HL-60/S4 treated with phorbol 12-myristate 13-acetate at 8.2 ng/mL for 4 days and 3 days (cell line): ENCODE results near the gene NHLH1.

Source experiments
- in situ Hi-C: fragments of 300-500 bp; cut with MboI; formaldehyde crosslinking; loops from 2 replicates; pipeline ENCODE4 v1.15.0; 2022; ENCODE audit warnings: low sequenced_read_pairs

NHLH1 gene

GRCh38 chr1:160366731-160367515 is at the start of gene NHLH1:
NHLH1 (plus strand) TSS chr1:160367071; CDS start chr1:160370732, 3,661 bp downstream.
- in situ Hi-C loops: no loop called here

- in situ Hi-C loops: no loop called here
Observed at GRCh38 chr1:160322831-160323230, 44.0 kb upstream of the NHLH1 start.

- in situ Hi-C loops: no loop called here
Observed at GRCh38 chr1:160325252-160325651, 41.6 kb upstream of the NHLH1 start.

- in situ Hi-C loops: no loop called here
Observed at GRCh38 chr1:160326418-160326817, 40.5 kb upstream of the NHLH1 start.

GRCh38 chr1:160328184-160328583 is 38.7 kb upstream of the NHLH1 start:
- in situ Hi-C loops: no loop called here

GRCh38 chr1:160330119-160330518 is 36.8 kb upstream of the NHLH1 start:
- in situ Hi-C loops: no loop called here

GRCh38 chr1:160332516-160332915 is 34.4 kb upstream of the NHLH1 start:
- in situ Hi-C loops: no loop called here

GRCh38 chr1:160338580-160338979 is 28.3 kb upstream of the NHLH1 start:
- in situ Hi-C loops: no loop called here

GRCh38 chr1:160340146-160340545 is 26.7 kb upstream of the NHLH1 start:
- in situ Hi-C loops: no loop called here

GRCh38 chr1:160340866-160341265 is 26.0 kb upstream of the NHLH1 start:
- in situ Hi-C loops: no loop called here

- in situ Hi-C loops: no loop called here
Observed at GRCh38 chr1:160342526-160342925, 24.3 kb upstream of the NHLH1 start.

GRCh38 chr1:160342953-160343869 is 23.7 kb upstream of the NHLH1 start, which contains the start of the genes COPA and NCSTN:
COPA (minus strand) TSS chr1:160343250; CDS start chr1:160343170, 80 bp downstream.
NCSTN (plus strand) TSS chr1:160343383; CDS start chr1:160343397, 14 bp downstream.
- in situ Hi-C loops: no loop called here

- in situ Hi-C loops: no loop called here
Observed at GRCh38 chr1:160344241-160344640, 22.6 kb upstream of the NHLH1 start.

- in situ Hi-C loops: no loop called here
Observed at GRCh38 chr1:160344936-160345335, 21.9 kb upstream of the NHLH1 start.

GRCh38 chr1:160346463-160346862 is 20.4 kb upstream of the NHLH1 start:
- in situ Hi-C loops: no loop called here

GRCh38 chr1:160346958-160347357 is 19.9 kb upstream of the NHLH1 start:
- in situ Hi-C loops: no loop called here

GRCh38 chr1:160351629-160352028 is 15.2 kb upstream of the NHLH1 start:
- in situ Hi-C loops: no loop called here

- in situ Hi-C loops: no loop called here
Observed at GRCh38 chr1:160352555-160352954, 14.3 kb upstream of the NHLH1 start.

- in situ Hi-C loops: no loop called here
Observed at GRCh38 chr1:160353223-160353622, 13.6 kb upstream of the NHLH1 start.

- in situ Hi-C loops: no loop called here
Observed at GRCh38 chr1:160354388-160354985, 12.4 kb upstream of the NHLH1 start.

GRCh38 chr1:160357286-160358002 is 9.4 kb upstream of the NHLH1 start:
- in situ Hi-C loops: no loop called here
